ENCODE measurements around the gene TAF10.

The TAF10 gene

GRCh38 chr11:6604081-6604626, 7.9 kb downstream of the TAF10 start:
- peak overlapping the region; percentile 69 to 88 (median 83) for H3K27ac ChIP-seq
- H3K27me3 ChIP-seq, result no peaks in the 10 kb centered on the region
- H3K9ac ChIP-seq, result peak overlapping the region; percentile 80 to 94 (median 90)
- peaks cover 21 to 78% (median 42%) of the 10 kb centered on the region in 11 experiments; a peak in 20 of 22 replicates for H4K20me1 ChIP-seq
- peaks cover 42 to 57% (median 46%) of the 10 kb centered on the region in 11 experiments for H3K36me3 ChIP-seq
- H3K4me1 ChIP-seq, result peaks cover 49 to 69% (median 59%) of the 10 kb centered on the region in 10 experiments
- no peaks in the 10 kb centered on the region for H3K9me3 ChIP-seq (replicated peaks in 1 of 11)
- TF ChIP-seq Cebpa-rat (IDR thresholded peaks at IDR 0.05), result no peak
- H3K4me3 ChIP-seq, result peak overlapping the region; percentile 81 to 96 (median 88)
- H3K4me2 ChIP-seq, result peak overlapping the region; percentile 81 to 98 (median 94)

- H3K4me1 ChIP-seq, result peaks cover 49 to 62% (median 56%) of the 10 kb centered on the region in 10 experiments
- no peak for TF ChIP-seq Cebpa-rat (IDR thresholded peaks at IDR 0.05)
- peak within 1 kb of the TSS; percentile 81 to 96 (median 88) for H3K4me3 ChIP-seq
- H3K36me3 ChIP-seq, result peaks cover 42 to 57% (median 46%) of the 10 kb centered on the region in 11 experiments
- peaks cover 21 to 78% (median 49%) of the 10 kb centered on the region in 11 experiments; a peak in 20 of 22 replicates for H4K20me1 ChIP-seq
- peak within 1 kb of the TSS; percentile 80 to 94 (median 90) for H3K9ac ChIP-seq
- H3K4me2 ChIP-seq, result peak within 1 kb of the TSS; percentile 89 to 98 (median 95)
- H3K27ac ChIP-seq, result peak within 1 kb of the TSS; percentile 69 to 88 (median 83)
- no peaks in the 10 kb centered on the region for H3K27me3 ChIP-seq
- H3K9me3 ChIP-seq (replicated peaks in 1 of 11), result no peaks in the 10 kb centered on the region
Measured at GRCh38 chr11:6603287-6604080, 8.5 kb downstream of the TAF10 start, which contains the start of the genes ILK and RRP8. Gene ILK (plus strand): TSS chr11:6603774. CDS start chr11:6604272, 498 bp downstream. Gene RRP8 (minus strand): TSS chr11:6603616. CDS start chr11:6603502, 114 bp downstream.

- TF ChIP-seq Cebpa-rat (IDR thresholded peaks at IDR 0.05), result no peak
- peaks cover 42 to 50% (median 47%) of the 10 kb centered on the region in 10 experiments for H3K4me1 ChIP-seq
- H3K4me3 ChIP-seq, result peak overlapping the region; percentile 81 to 96 (median 88)
- peaks cover 11 to 78% (median 55%) of the 10 kb centered on the region in 11 experiments; a peak in 19 of 22 replicates for H4K20me1 ChIP-seq
- H3K27me3 ChIP-seq, result no peaks in the 10 kb centered on the region
- no peaks in the 10 kb centered on the region for H3K9me3 ChIP-seq (replicated peaks in 1 of 11)
- peak overlapping the region; percentile 89 to 98 (median 95) for H3K4me2 ChIP-seq
- peak overlapping the region; percentile 80 to 94 (median 90) for H3K9ac ChIP-seq
- H3K27ac ChIP-seq, result peak overlapping the region; percentile 50 to 88 (median 83); a peak in 21 of 22 replicates
- peaks cover 44 to 57% (median 48%) of the 10 kb centered on the region in 11 experiments for H3K36me3 ChIP-seq
Measured at GRCh38 chr11:6602096-6602940, 9.7 kb downstream of the TAF10 start.

GRCh38 chr11:6601041-6601461, 11.0 kb downstream of the TAF10 start:
- peak overlapping the region in 7 of 11 experiments; percentile 89 to 98 (median 95); a peak in 9 of 22 replicates for H3K4me2 ChIP-seq
- no peaks in the 10 kb centered on the region for H3K27me3 ChIP-seq
- H4K20me1 ChIP-seq, result peaks cover 9 to 80% (median 67%) of the 10 kb centered on the region in 11 experiments; a peak in 19 of 22 replicates
- no peaks in the 10 kb centered on the region for H3K9me3 ChIP-seq (replicated peaks in 1 of 11)
- peaks cover 29 to 38% (median 34%) of the 10 kb centered on the region in 10 experiments for H3K4me1 ChIP-seq
- no peak overlapping the region; a peak in 1 of 20 replicates for H3K4me3 ChIP-seq
- no peak for TF ChIP-seq Cebpa-rat (IDR thresholded peaks at IDR 0.05)
- H3K9ac ChIP-seq, result peak overlapping the region in 5 of 11 experiments; percentile 30 to 94 (median 90); a peak in 3 of 22 replicates
- 0 out of 22 replicates have a peak overlapping the region, but pooled peaks of 1 of the 11 experiments have one; percentile 11 for H3K27ac ChIP-seq
- H3K36me3 ChIP-seq, result peaks cover 57 to 65% (median 60%) of the 10 kb centered on the region in 11 experiments

- Histone ChIP-seq H3K36me3 (peaks cover 66 to 73% (median 70%) of the 10 kb centered on the region in 11 experiments), H3K4me2 (no peak overlapping the region), H3K9me3 (replicated peaks in 1 of 11) (no peaks in the 10 kb centered on the region), H3K27ac (no peak overlapping the region), H3K4me1 (peaks cover 18 to 29% (median 23%) of the 10 kb centered on the region in 10 experiments), H3K9ac (no peak overlapping the region), H3K27me3 (no peaks in the 10 kb centered on the region), H4K20me1 (peaks cover 9 to 88% (median 73%) of the 10 kb centered on the region in 11 experiments; a peak in 19 of 22 replicates), H3K4me3 (no peak overlapping the region)
- no peak for TF ChIP-seq Cebpa-rat (IDR thresholded peaks at IDR 0.05)
Measured at GRCh38 chr11:6599881-6600390, 12.1 kb downstream of the TAF10 start.

- Histone ChIP-seq H3K27me3 (no peaks in the 10 kb centered on the region), H3K4me3 (no peak overlapping the region), H3K9me3 (replicated peaks in 1 of 11) (no peaks in the 10 kb centered on the region), H3K4me1 (peaks cover 15 to 29% (median 22%) of the 10 kb centered on the region in 10 experiments), H3K36me3 (peaks cover 71 to 78% (median 75%) of the 10 kb centered on the region in 11 experiments), H3K9ac (no peak overlapping the region), H3K27ac (no peak overlapping the region), H3K4me2 (no peak overlapping the region), H4K20me1 (peaks cover 9 to 88% (median 76%) of the 10 kb centered on the region in 11 experiments; a peak in 19 of 22 replicates)
- TF ChIP-seq Cebpa-rat (IDR thresholded peaks at IDR 0.05), result no peak
Measured at GRCh38 chr11:6599449-6599848, 12.6 kb downstream of the TAF10 start.

GRCh38 chr11:6598555-6598954, 13.5 kb downstream of the TAF10 start:
- H3K36me3 ChIP-seq, result peaks cover 79 to 87% (median 84%) of the 10 kb centered on the region in 11 experiments
- H3K4me1 ChIP-seq, result peaks cover 15 to 36% (median 27%) of the 10 kb centered on the region in 10 experiments
- H3K4me2 ChIP-seq, result no peak overlapping the region
- no peak for TF ChIP-seq Cebpa-rat (IDR thresholded peaks at IDR 0.05)
- H3K9me3 ChIP-seq (replicated peaks in 1 of 11), result no peaks in the 10 kb centered on the region
- H3K27me3 ChIP-seq, result no peaks in the 10 kb centered on the region
- H3K27ac ChIP-seq, result no peak overlapping the region
- peaks cover 9 to 95% (median 81%) of the 10 kb centered on the region in 11 experiments; a peak in 19 of 22 replicates for H4K20me1 ChIP-seq
- H3K4me3 ChIP-seq, result no peak overlapping the region
- no peak overlapping the region for H3K9ac ChIP-seq
